GDM1 (cell line): ENCODE measurements around the gene BRD8.
A peak's percentile ranks its signal among the peaks of the same experiment; 100 is the strongest.
"Not testable (repeated sequence)": the region's sequence is repeated elsewhere in the genome, so short reads cannot be mapped to it uniquely, and the experiment has no call there.

Source experiments
- DNase-seq: peaks from one replicate; lab custom pipeline; 2025; lab: John Stamatoyannopoulos, UW

BRD8 gene

GRCh38 chr5:138178516-138179276 lies at the start of gene BRD8, which contains the start of gene KIF20A:
Gene BRD8, minus strand, starts transcription at chr5:138178630. Its CDS starts 16 bp downstream, at chr5:138178614.
Gene KIF20A, plus strand, starts transcription at chr5:138179112. Its CDS starts 569 bp downstream, at chr5:138179681.
- peak; percentile 86 for DNase-seq

GRCh38 chr5:138226910-138227309 lies 48.5 kb upstream of the BRD8 start:
- no peak for DNase-seq

GRCh38 chr5:138224712-138225111 lies 46.3 kb upstream of the BRD8 start:
- DNase-seq = no peak

- DNase-seq = no peak
Observed at GRCh38 chr5:138223532-138223931, 45.1 kb upstream of the BRD8 start.

GRCh38 chr5:138216799-138217198 lies 38.4 kb upstream of the BRD8 start:
- no peak for DNase-seq

- peak; percentile 91 for DNase-seq
Observed at GRCh38 chr5:138213161-138214029, 35.0 kb upstream of the BRD8 start, which contains the start of gene CDC23. Gene CDC23, minus strand, starts transcription at chr5:138213323. Its CDS starts 11 bp downstream, at chr5:138213312.

GRCh38 chr5:138212828-138213160 lies 34.4 kb upstream of the BRD8 start:
- DNase-seq = no peak

- no peak for DNase-seq
Observed at GRCh38 chr5:138210985-138211384, 32.6 kb upstream of the BRD8 start.

- not testable (repeated sequence) for DNase-seq
Observed at GRCh38 chr5:138193859-138194258, 15.4 kb upstream of the BRD8 start.

- no peak for DNase-seq
Observed at GRCh38 chr5:138192826-138193225, 14.4 kb upstream of the BRD8 start.

GRCh38 chr5:138188626-138189025 lies 10.2 kb upstream of the BRD8 start:
- DNase-seq = no peak

- DNase-seq = no peak
Observed at GRCh38 chr5:138186002-138186447, 7.6 kb upstream of the BRD8 start.

- no peak for DNase-seq
Observed at GRCh38 chr5:138182808-138183207, 4.4 kb upstream of the BRD8 start.

- DNase-seq = no peak
Observed at GRCh38 chr5:138180841-138181240, 2.4 kb upstream of the BRD8 start.

GRCh38 chr5:138180183-138180782 lies 1.9 kb upstream of the BRD8 start:
- peak; percentile 65 for DNase-seq

- no peak for DNase-seq
Observed at GRCh38 chr5:138179277-138179857, 937 bp upstream of the BRD8 start.

GRCh38 chr5:138177941-138178515 lies 402 bp downstream of the BRD8 start:
- DNase-seq = no peak

GRCh38 chr5:138170299-138170698 lies 8.1 kb downstream of the BRD8 start:
- no peak for DNase-seq

- DNase-seq = no peak
Observed at GRCh38 chr5:138169124-138169523, 9.3 kb downstream of the BRD8 start.

- DNase-seq = no peak
Observed at GRCh38 chr5:138163721-138164120, 14.7 kb downstream of the BRD8 start.

GRCh38 chr5:138160706-138161105 lies 17.7 kb downstream of the BRD8 start:
- DNase-seq = no peak

GRCh38 chr5:138159666-138160065 lies 18.8 kb downstream of the BRD8 start:
- DNase-seq = no peak
